A673 (cell line): ENCODE measurements around the gene GPR132.

ENCODE experiments used
- CTCF ChIP-seq: fragments of 300-800, 200-600 bp; sonication (generic); conservative IDR thresholded peaks from 2 replicates; pipeline ENCODE4 v1.5.1; 2017; ENCODE audit warnings: low read depth, mild to moderate bottlenecking, antibody characterized with exemption, low read length, moderate library complexity, mixed read lengths
- EZH2 ChIP-seq: fragments of 200-600 bp; sonication (generic); IDR thresholded peaks from 2 replicates; pipeline ENCODE4 v1.6.1; 2017; ENCODE audit warnings: borderline replicate concordance, low read depth, mild to moderate bottlenecking, mixed read lengths, antibody characterized with exemption, low read length; ENCODE audit not compliant: poor library complexity, severe bottlenecking

GRCh38 chr14:105039458-105040205 is 25.6 kb downstream of the GPR132 start:
- TF ChIP-seq EZH2, result no peak
- TF ChIP-seq CTCF, result no peak
